Esophagus muscularis mucosa (tissue), 4 donors: ENCODE measurements around the gene MAP7.

Experiments used
- CTCF ChIP-seq, 3 experiments: fragments of 200-600 bp in 2 of 3; fragments of 450-650 bp in 1 of 3; sonication (generic) in 2 of 3; IDR thresholded peaks; one replicate each; pipeline ENCODE4 v1.5.1; 2017 to 2019; ENCODE audit warnings: antibody characterized with exemption in 3 of 3, mild to moderate bottlenecking in 2 of 3, moderate library complexity in 1 of 3
- EP300 ChIP-seq: sonication (generic); formaldehyde crosslinking; IDR thresholded peaks from one replicate; pipeline ENCODE4 v1.6.1; 2017; ENCODE audit warnings: antibody characterized with exemption
- POLR2A ChIP-seq: fragments of 450-650 bp; IDR thresholded peaks from one replicate; pipeline ENCODE4 v1.6.1; 2017; ENCODE audit warnings: antibody characterized with exemption, moderate library complexity, mild to moderate bottlenecking, low read depth

- TF ChIP-seq CTCF (IDR thresholded peaks at IDR 0.05): no peak
- TF ChIP-seq POLR2A: no peak
- no peak for TF ChIP-seq EP300
Observed at GRCh38 chr6:136370988-136371728, 179.1 kb downstream of the MAP7 start.
